HG02571 (cell line): Measurements from ENCODE around the gene TCF3.
A peak's percentile ranks its signal among the peaks of the same experiment; 100 is the strongest.

Experiments
- ATAC-seq: cut with Tn5 transposase; IDR thresholded peaks from one replicate; pipeline ENCODE4 v1.9.1; 2021; ENCODE audit warnings: mild to moderate bottlenecking, moderate library complexity; ENCODE audit not compliant: unreplicated experiment

Gene TCF3

DNA sequence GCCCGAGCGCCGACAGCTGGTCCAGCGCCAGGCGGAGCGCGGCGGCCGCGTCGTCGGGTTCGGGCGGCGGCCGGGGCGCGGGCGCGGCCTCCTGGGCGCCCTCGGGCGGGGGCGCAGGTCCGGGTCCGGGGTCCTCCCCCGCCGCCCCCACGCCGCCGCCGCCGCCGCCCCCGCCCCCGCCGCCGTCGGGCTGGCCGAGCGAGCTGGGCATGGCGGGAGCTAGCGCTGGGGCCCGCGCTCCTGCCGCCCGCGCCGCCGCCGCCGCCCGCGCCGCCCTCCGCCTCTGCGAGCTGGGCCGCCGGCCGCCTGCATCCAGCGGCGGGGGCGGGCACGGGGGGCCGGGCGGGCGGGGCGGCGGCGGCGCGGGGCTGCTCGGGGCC, 84.6 kb downstream of the TCF3 start:
- peak; percentile 7 for ATAC-seq

DNA sequence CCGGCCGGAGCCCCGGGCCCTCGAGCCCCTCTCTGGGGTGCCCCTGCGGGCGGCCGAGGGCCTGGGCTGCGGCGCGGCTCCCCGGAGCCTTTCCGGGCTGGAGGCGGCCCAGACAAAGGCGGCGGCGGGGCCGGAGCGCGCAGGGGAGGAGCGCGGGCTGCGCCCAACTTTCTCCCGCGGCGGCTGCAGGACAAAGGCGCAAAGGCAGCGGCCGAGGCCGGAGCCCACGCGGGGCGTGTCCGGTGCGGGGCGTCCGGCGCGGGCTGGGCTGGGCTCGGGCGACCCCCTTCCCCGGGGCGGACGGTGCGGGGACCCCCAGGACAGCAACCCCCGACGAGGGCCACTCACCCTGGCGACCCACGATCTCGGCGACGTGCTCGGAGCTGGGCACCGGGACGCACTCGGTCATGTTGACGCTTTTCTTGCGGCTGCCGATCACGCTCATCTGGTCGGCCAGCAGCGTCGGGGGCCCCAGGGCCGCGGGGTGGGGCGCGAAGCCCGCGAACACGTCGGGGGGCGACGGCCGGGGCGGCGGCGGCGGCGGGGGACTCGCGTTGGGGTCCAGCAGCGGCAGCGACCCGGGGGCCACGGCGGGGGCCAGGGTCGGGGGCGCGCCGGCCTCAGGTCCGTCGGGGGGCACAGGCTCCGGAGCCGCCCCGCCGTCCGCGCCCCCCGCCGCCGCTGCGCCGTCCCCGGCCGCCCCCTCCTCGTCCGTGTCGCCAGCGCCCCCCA, 85.1 kb downstream of the TCF3 start:
- no peak for ATAC-seq

DNA sequence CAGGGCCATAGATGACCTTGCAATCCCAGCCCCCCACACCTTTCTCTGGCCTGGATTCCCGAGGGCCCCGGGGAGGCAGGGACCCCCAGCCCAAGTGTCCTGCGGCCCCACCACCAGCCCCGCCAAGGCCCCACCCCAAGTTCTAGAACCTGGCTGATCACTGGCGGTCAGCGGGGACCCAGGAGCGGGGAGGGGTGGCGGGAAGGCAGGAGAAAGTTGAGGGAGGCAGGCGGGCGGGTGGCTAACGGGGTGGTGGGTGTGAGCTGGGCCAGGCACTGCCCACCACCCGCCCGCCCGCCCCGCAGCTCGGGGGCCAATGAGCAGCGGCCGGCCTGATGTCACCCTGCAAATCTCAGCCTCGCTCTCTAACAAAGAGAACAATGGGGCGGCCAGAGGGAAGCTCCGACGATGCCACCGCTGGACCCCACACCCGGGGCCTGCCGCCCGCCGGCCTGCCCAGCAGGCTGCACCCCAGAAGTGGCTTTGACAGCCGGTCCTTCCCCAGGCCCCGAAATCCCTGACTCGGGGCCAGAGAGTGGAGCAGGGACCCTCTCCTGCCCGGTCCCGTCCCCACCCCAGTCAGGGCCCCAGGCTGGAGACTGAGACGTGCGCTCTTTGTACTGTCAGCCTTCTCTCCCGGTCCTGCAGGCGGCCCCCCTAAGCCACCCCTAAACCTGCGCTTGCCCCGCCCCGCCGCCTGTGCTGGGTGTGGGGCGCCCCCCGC, 85.9 kb downstream of the TCF3 start:
- no peak for ATAC-seq

DNA sequence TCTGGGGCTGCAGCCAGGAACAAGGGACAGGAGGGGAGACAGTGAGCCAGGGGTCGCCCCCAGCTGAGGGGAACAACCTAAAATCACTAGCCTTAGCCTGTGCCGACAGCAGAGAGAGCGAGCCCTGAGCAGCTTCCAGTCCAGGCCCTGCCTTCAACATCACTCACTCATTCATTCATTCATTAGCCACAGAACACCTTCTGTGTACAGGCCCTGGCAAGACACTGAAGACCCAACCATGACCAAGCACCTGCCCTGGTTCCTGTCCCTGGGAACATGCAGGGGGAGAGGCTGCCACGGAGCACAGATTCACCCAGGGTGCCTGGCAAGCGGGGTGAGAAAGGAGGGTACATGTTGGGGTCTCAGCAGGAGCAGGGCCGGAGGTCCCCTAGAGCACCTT, 89.2 kb downstream of the TCF3 start:
- ATAC-seq: no peak

DNA sequence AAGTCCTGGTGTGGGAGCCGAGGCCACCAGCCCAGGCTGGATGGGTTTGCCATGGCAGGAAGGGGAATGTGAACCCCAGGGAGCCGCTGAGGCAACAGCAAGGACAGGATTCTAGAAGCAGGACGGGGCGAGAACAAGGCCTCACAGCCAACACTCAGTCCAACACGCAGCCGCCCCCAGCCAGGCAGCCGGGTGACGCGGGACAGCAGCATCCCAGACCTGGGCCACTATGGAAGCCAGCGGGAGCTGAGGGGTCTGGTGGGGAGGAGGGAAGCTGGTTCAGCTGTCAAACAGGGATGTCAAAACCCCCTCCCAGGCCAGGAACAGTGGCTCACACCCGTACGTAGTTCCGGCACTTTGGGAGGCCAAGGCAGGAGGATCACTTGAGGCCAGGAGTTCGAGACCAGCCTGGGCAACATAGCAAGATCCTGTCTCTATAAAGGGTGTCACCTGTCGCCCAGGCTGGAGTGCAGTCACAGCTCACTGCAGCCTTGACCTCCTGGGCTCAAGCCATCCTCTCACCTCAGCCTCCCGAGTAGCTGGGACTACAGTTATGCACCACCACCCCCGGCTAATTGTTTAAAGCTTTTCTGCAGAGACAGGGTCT, 91.1 kb downstream of the TCF3 start:
- ATAC-seq: no peak

DNA sequence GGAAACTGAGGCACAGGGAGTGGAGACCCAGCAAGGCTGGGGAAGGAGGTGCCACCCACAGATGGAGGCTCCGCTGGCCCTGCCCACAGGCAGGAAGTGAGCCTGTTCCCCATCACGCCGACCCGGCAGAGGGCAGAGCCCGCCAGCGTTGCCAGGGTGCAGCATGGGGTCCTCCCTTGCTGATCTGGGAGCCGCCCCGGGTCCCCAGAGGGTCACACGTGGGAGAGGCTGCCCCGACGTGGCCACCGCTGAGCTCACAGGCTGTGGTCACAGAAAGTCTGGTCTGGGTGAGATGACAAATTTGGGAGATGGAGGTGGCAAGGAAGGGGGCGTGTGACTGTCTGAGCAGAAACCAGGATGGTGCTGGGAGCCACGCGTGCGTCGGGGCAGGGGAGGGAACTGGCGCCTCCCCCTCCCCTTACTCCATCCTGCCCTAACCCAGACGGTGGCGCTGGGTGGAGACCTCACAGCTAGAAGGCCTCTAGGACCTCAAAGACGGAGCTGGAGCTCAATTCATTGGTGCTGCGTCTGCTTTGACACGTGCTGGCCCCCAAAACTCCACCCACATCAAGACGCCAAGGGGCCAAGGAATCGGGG, 92.0 kb downstream of the TCF3 start:
- ATAC-seq: no peak
